NCI-H1436 treated with DMSO at 0.1 percent for 48 hours (cell line): ENCODE data around the gene DIPK1A.

ENCODE experiments used
- DNase-seq: peaks from one replicate; lab custom pipeline; 2025; lab: John Stamatoyannopoulos, UW

Gene DIPK1A

GRCh38 chr1:92876351-92876750 lies 84.9 kb downstream of the DIPK1A start:
- DNase-seq: no peak

GRCh38 chr1:92874987-92875386 lies 86.3 kb downstream of the DIPK1A start:
- no peak for DNase-seq

- no peak for DNase-seq
Measured at GRCh38 chr1:92872719-92873118, 88.5 kb downstream of the DIPK1A start.

- DNase-seq: no peak
Measured at GRCh38 chr1:92870591-92870990, 90.7 kb downstream of the DIPK1A start.

- DNase-seq: no peak
Measured at GRCh38 chr1:92864131-92864530, 97.1 kb downstream of the DIPK1A start.

GRCh38 chr1:92862605-92863004 lies 98.7 kb downstream of the DIPK1A start:
- no peak for DNase-seq

GRCh38 chr1:92859400-92860039 lies 101.7 kb downstream of the DIPK1A start:
- DNase-seq: no peak

- DNase-seq: peak; percentile 66
Measured at GRCh38 chr1:92858564-92859399, 102.5 kb downstream of the DIPK1A start.

- no peak for DNase-seq
Measured at GRCh38 chr1:92857817-92858216, 103.4 kb downstream of the DIPK1A start.

GRCh38 chr1:92855236-92855635 lies 106.0 kb downstream of the DIPK1A start:
- no peak for DNase-seq

- no peak for DNase-seq
Measured at GRCh38 chr1:92854101-92854785, 107.0 kb downstream of the DIPK1A start.

GRCh38 chr1:92853299-92853698 lies 108.0 kb downstream of the DIPK1A start:
- DNase-seq: no peak

GRCh38 chr1:92851729-92852128 lies 109.5 kb downstream of the DIPK1A start:
- DNase-seq: no peak

GRCh38 chr1:92850019-92850418 lies 111.2 kb downstream of the DIPK1A start:
- DNase-seq: no peak

GRCh38 chr1:92848201-92848600 lies 113.1 kb downstream of the DIPK1A start:
- DNase-seq: no peak

- DNase-seq: no peak
Measured at GRCh38 chr1:92845908-92846307, 115.4 kb downstream of the DIPK1A start.

GRCh38 chr1:92844439-92844838 lies 116.8 kb downstream of the DIPK1A start:
- DNase-seq: no peak

GRCh38 chr1:92843429-92844352 lies 117.6 kb downstream of the DIPK1A start:
- no peak for DNase-seq

- no peak for DNase-seq
Measured at GRCh38 chr1:92843046-92843423, 118.2 kb downstream of the DIPK1A start.

- no peak for DNase-seq
Measured at GRCh38 chr1:92842082-92843045, 118.9 kb downstream of the DIPK1A start.

GRCh38 chr1:92840600-92840999 lies 120.7 kb downstream of the DIPK1A start:
- DNase-seq: no peak
